ENCODE measurements around the gene CYP24A1.

CYP24A1 gene

DNA sequence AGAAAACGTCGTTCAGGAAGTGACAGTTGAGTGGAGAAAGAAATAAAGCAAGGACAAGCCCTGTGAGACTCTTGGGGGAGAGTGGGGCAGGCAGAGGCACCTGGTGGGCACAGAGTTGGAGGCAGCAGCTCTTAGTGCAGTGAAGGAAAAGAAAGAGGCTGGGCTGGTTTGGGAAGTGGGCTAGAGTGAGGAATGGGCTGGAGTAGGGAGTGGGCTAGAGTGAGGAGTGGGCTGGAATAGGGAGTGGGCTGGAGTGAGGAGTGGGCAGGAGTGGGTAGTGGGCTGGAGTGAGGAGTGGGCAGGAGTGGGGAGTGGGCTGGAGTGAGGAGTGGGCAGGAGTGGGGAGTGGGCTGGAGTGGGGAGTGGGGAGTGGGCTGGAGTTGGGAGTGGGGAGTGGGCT, 59.7 kb downstream of the CYP24A1 start:
- no peak for DNase-seq (ENCODE audit: low read depth)
- no peak overlapping the region for H3K4me3 ChIP-seq (ENCODE audit: low read depth, low read length)
- TF ChIP-seq, protein P1, sequence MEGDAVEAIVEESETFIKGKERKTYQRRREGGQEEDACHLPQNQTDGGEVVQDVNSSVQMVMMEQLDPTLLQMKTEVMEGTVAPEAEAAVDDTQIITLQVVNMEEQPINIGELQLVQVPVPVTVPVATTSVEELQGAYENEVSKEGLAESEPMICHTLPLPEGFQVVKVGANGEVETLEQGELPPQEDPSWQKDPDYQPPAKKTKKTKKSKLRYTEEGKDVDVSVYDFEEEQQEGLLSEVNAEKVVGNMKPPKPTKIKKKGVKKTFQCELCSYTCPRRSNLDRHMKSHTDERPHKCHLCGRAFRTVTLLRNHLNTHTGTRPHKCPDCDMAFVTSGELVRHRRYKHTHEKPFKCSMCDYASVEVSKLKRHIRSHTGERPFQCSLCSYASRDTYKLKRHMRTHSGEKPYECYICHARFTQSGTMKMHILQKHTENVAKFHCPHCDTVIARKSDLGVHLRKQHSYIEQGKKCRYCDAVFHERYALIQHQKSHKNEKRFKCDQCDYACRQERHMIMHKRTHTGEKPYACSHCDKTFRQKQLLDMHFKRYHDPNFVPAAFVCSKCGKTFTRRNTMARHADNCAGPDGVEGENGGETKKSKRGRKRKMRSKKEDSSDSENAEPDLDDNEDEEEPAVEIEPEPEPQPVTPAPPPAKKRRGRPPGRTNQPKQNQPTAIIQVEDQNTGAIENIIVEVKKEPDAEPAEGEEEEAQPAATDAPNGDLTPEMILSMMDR (IDR thresholded peaks at IDR 0.05; ENCODE audit: insufficient read depth, low read depth, low read length, missing control alignments) = no peak

- no peak overlapping the region for H3K4me3 ChIP-seq (ENCODE audit: low read depth, low read length)
- TF ChIP-seq, protein P1 (IDR thresholded peaks at IDR 0.05; ENCODE audit: insufficient read depth, low read depth, low read length, missing control alignments) = no peak
- no peak for DNase-seq (ENCODE audit: low read depth)
Observed at GRCh38 chr20:54113566-54113965, 60.2 kb downstream of the CYP24A1 start.

- no peak for DNase-seq (ENCODE audit: low read depth)
- no peak overlapping the region for H3K4me3 ChIP-seq (ENCODE audit: low read depth, low read length)
- TF ChIP-seq, protein P1 (IDR thresholded peaks at IDR 0.05; ENCODE audit: insufficient read depth, low read depth, low read length, missing control alignments) = no peak
Observed at GRCh38 chr20:54112221-54112884, 61.4 kb downstream of the CYP24A1 start.

GRCh38 chr20:54111460-54111859, 62.3 kb downstream of the CYP24A1 start:
- no peak for DNase-seq (ENCODE audit: low read depth)
- TF ChIP-seq, protein P1 (IDR thresholded peaks at IDR 0.05; ENCODE audit: insufficient read depth, low read depth, low read length, missing control alignments) = no peak
- no peak overlapping the region for H3K4me3 ChIP-seq (ENCODE audit: low read depth, low read length)

GRCh38 chr20:54110457-54110856, 63.3 kb downstream of the CYP24A1 start:
- H3K4me3 ChIP-seq (ENCODE audit: low read depth, low read length) = no peak overlapping the region
- TF ChIP-seq, protein P1 (IDR thresholded peaks at IDR 0.05; ENCODE audit: insufficient read depth, low read depth, low read length, missing control alignments) = no peak
- DNase-seq (ENCODE audit: low read depth) = no peak

GRCh38 chr20:54110041-54110440, 63.7 kb downstream of the CYP24A1 start:
- no peak for DNase-seq (ENCODE audit: low read depth)
- H3K4me3 ChIP-seq (ENCODE audit: low read depth, low read length) = no peak overlapping the region
- TF ChIP-seq, protein P1 (IDR thresholded peaks at IDR 0.05; ENCODE audit: insufficient read depth, low read depth, low read length, missing control alignments) = no peak

DNA sequence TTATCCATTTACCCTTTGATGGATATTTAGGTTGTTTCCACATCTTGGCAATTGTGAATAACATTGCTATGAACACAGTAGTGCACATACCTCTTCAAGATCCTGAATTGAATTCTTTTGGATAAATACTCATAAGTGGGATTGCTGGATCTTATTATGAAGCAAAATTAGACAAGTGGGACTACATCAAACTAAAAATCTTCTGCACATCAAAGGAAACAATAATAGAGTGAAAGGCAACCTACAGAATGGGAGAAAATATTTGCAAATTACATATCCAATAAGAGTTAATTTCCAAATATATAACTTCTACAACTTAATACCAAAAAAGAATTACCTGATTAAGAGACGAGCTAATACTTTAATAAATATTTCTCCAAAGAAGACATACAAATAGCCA, 65.0 kb downstream of the CYP24A1 start:
- TF ChIP-seq, protein P1 (IDR thresholded peaks at IDR 0.05; ENCODE audit: insufficient read depth, low read depth, low read length, missing control alignments) = no peak
- no peak for DNase-seq (ENCODE audit: low read depth)
- no peak overlapping the region for H3K4me3 ChIP-seq (ENCODE audit: low read depth, low read length)
